GM19035 (cell line): ENCODE measurements around the gene MN1.

Source experiments
- ATAC-seq: cut with Tn5 transposase; IDR thresholded peaks from one replicate; pipeline ENCODE4 v1.9.1; 2021; ENCODE audit not compliant: unreplicated experiment

Gene MN1

DNA sequence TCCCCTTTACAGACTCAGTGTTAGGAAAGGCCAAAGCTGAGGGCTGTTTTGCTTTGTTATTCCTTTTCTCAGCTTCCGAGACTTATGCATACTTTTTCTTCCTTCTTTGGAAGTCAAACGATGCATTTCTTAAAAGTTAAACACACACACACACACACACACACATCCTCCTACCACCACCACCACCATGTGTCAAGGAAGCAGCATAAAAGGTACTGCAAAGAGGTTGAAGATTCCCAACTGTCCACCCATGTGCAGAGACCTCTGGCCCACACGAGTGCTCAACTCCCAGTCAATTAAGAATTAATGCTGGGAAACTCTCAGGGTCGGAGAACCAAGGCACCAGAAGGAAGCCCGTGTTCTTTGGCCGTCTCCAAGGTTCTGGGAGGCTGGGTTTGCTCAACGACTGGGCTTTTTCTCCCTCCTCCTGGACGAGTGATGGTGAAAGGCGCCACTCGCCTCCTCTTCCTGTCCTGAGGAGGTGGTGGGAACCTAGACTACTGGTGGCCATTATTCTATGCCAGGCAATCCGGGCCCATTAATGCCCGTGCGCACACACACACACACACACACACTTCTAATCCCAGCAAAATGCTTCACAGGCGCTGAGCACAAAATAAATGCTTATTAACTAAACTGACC is 15.1 kb downstream of the MN1 start:
- no peak for ATAC-seq

DNA sequence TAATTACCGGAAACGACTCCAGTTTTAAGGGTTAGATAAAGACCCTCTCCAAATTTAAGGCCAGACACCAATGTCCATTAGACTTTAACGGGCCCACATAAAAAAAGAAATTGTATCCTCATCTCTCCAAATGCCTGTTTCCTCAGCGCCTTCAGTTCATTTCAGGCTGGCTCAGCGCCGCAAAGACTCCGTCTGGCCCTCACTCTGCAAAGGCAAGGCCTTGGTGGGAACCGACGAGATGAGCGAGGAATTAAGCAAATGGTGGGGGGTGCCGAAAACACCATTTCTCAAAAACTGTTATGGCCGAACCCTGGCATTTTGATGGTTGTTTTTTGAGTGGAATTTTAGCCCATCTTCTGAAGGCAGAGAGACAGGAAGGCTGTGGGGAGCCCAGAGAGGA is 15.7 kb downstream of the MN1 start:
- ATAC-seq, result no peak

GRCh38 chr22:27784120-27784475 is 17.5 kb downstream of the MN1 start:
- ATAC-seq, result no peak

- no peak for ATAC-seq
Measured at GRCh38 chr22:27783436-27784119, 18.0 kb downstream of the MN1 start.

- no peak for ATAC-seq
Measured at GRCh38 chr22:27782088-27782487, 19.5 kb downstream of the MN1 start.

DNA sequence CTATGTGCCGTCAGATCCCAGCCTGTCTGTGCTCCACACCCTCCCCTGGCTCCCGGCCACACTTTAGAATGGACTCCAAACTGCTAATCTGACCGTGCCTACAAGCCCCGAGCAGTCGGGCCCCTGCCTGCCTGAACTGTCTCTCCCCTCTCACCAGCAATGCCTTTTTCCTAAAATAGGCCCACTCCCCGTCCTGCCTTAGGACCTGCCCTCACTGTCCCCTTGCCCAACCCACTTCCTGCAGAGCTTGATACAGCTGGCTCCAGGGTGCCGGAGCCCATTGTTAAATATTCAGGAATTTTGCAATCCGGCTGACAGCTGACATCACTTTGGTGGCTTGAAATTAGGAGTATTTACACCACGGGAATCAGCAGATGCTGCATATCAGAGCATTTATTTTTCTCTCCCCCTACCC is 21.4 kb downstream of the MN1 start:
- no peak for ATAC-seq

- no peak for ATAC-seq
Measured at GRCh38 chr22:27779643-27780042, 21.9 kb downstream of the MN1 start.

- ATAC-seq, result no peak
Measured at GRCh38 chr22:27778294-27779090, 23.1 kb downstream of the MN1 start.

DNA sequence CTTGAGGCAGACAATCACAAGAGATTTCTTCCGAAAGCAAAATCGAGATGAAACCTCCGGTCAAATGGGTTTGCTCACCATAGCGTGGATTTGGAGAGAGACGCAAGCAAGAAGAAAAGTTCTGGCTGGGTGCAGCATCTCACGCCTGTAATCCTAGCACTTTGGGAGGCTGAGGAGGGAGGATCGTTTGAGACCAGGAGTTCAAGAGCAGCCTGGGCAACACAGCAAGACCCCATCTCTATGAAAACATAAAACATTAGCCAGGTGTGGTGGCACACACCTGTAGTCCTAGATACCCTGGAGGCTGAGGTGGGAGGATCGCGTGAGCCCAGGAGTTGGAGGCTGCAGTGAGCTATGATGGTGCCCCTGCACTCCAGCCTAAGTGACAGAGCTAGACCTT is 24.4 kb downstream of the MN1 start:
- no peak for ATAC-seq

GRCh38 chr22:27776650-27776958 is 25.0 kb downstream of the MN1 start:
- ATAC-seq, result no peak

- no peak for ATAC-seq
Measured at GRCh38 chr22:27775758-27776649, 25.6 kb downstream of the MN1 start.

DNA sequence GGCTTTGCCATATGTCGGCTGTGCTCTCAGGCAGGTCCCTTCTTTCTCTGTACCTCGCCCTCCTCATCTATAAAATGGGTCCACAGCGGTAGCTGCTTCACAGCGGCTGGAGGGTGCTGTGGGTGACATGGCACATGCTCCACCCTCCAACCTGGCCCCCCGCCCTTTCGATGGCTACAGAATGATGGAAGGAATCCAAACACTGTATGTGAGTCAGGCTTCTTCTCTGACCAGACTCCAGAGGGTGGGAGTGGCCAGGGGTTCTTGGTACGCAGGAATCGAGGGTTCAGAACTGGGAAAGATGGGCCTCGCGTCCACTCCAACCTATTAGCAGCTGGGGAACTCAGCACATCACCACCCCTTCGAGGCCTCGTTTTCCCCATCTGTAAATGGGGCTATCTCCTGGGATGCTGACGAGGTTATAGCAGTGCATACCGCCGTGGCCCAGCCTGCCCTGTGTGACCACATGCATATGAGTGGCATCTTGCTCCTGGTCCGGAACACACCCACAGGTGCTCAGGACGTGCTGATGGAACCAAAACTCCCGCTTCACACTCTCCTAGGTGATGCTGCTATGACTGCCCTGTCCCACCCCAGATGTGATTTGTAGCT is 26.4 kb downstream of the MN1 start:
- ATAC-seq, result no peak

DNA sequence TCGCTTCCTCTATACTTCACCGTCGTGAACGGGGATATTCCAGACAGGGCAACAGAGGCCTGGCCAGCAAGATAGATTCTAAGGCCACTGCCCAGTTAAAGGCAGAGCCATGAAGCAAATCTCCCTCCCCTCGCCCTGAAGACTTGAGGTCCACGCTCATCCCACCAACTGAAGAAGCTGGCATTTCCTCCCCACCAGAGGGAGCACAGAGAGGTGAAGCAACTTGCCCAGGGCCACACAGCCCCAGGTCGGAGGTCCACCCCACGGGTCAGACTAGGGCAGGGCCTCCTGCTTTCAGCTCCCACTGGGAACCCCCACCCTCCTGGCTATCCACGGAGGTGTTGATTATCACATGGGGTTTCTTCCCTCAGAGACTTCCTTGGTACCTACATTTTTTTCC is 27.4 kb downstream of the MN1 start:
- ATAC-seq, result no peak

GRCh38 chr22:27772984-27773498 is 28.5 kb downstream of the MN1 start:
- no peak for ATAC-seq

DNA sequence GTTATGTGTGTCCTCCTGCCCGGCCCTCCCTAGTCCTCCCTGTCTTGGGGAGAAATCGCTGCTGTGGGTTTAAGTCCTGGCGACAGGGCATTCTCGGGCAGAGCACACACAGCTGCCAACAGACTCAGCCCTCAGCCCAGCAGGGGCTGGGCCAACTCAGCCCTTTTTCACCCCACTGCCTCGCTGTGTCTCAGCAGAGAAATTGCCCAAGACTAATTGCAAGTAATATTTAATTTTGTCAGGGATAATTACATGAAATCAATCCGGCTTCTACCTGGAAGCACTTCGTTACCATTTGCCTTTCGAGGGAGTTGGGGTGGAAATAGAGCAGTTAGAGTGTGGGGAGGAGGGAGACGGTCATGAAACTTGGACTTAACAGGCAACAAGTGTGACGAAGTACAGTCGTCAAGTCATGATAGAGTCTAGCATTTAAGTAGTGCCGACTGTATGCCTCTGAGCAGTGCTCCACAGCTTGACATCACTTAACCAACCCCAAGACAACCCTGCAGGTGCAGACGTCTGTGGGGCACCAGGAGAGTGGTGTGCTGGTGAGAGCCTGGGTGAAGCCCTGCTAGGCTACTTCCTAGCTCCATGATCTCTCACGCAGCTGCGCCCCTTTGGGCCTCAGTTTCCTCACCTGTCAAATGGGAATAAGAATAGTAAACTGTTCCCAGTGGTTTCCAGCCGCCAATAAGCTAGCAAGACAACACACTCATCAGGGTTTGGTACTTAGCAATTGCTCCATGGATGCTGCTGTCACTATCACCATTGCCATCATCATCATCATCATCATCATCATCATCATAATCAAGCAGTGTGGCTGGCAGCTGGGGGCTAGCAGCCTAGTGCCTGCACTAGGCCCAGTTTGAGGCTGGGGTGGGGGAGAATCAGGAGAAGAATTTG is 29.2 kb downstream of the MN1 start:
- no peak for ATAC-seq

- ATAC-seq, result no peak
Measured at GRCh38 chr22:27771637-27772036, 29.9 kb downstream of the MN1 start.

DNA sequence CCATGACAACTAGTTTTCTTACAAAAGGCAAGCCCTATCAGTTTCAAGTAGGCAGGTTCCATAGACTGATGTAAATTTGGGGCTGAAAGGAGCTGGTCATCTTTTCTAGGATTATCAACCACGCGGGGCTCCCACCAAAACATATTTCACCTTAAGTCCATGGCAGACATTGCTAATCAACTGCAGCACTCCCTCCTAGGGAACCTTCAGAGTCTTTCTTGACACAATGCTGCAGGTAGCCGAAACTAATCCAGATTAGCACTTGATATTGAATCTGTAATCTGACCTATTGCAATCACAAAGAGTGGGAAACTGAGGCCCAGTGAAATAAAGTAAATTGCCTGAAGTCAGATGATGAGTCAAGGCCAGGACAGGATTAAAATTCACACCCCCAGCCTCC is 32.5 kb downstream of the MN1 start:
- ATAC-seq, result no peak

- ATAC-seq, result no peak
Measured at GRCh38 chr22:27768027-27768653, 33.4 kb downstream of the MN1 start.

- ATAC-seq, result no peak
Measured at GRCh38 chr22:27766679-27767078, 34.9 kb downstream of the MN1 start.
